Neural cell (in vitro differentiated cells): ENCODE data around the gene HIVEP3. TPM values are rescaled to one million over a fixed set of nuclear protein-coding genes. Genes with fewer than 3 reads are reported as not detected.

ENCODE experiments used
- H2AFZ ChIP-seq: fragments of 200-600, 300-800 bp; sonication (generic), shearing (Covaris generic); 2 replicates; pipeline ENCODE4 v1.6.0; 2014; ENCODE audit warnings: low read depth, mild to moderate bottlenecking, antibody characterized with exemption, low read length, moderate library complexity
- H3F3A ChIP-seq: fragments of 200-600 bp; shearing (Covaris generic); 2 replicates; pipeline ENCODE4 v1.6.1; 2016; ENCODE audit warnings: mild to moderate bottlenecking, moderate library complexity, mixed read lengths, antibody characterized with exemption, low read length; ENCODE audit not compliant: insufficient read depth, poor library complexity, severe bottlenecking
- H3K27ac ChIP-seq: fragments of 200-600, 300-800 bp; sonication (generic), shearing (Covaris generic); 2 replicates; pipeline ENCODE4 v1.5.1; 2014; ENCODE audit warnings: mild to moderate bottlenecking, low read length, moderate library complexity
- H3K27me3 ChIP-seq: fragments of 300-800, 200-600 bp; sonication (generic), shearing (Covaris generic); 2 replicates; pipeline ENCODE4 v1.6.0; 2014; ENCODE audit warnings: mild to moderate bottlenecking, low read depth, low read length, moderate library complexity; ENCODE audit not compliant: insufficient read depth
- H3K36me3 ChIP-seq: fragments of 300-800, 200-600 bp; sonication (generic), shearing (Covaris generic); 2 replicates; pipeline ENCODE4 v1.5.1; 2014; ENCODE audit warnings: mild to moderate bottlenecking, antibody characterized with exemption, low read length, moderate library complexity; ENCODE audit not compliant: insufficient read depth
- H3K4me2 ChIP-seq: fragments of 300-800, 200-600 bp; sonication (generic), shearing (Covaris generic); 2 replicates; pipeline ENCODE4 v1.6.0; 2014; ENCODE audit warnings: mild to moderate bottlenecking, low read length
- H3K4me3 ChIP-seq: fragments of 300-800, 200-600 bp; sonication (generic), shearing (Covaris generic); 2 replicates; pipeline ENCODE4 v1.5.1; 2014; ENCODE audit warnings: mild to moderate bottlenecking, low read length, moderate library complexity
- H3K79me2 ChIP-seq: fragments of 200-600 bp; shearing (Covaris generic); replicated peaks from 2 replicates; pipeline ENCODE4 v1.6.0; 2014; ENCODE audit warnings: mild to moderate bottlenecking, low read length, moderate library complexity; ENCODE audit not compliant: insufficient read depth
- H3K9ac ChIP-seq: fragments of 300-800, 200-600 bp; sonication (generic), shearing (Covaris generic); 2 replicates; pipeline ENCODE4 v1.6.1; 2016; ENCODE audit warnings: mild to moderate bottlenecking, low read length, mixed read lengths
- H3K9me2 ChIP-seq: fragments of 200-600 bp; shearing (Covaris generic); 2 replicates; pipeline ENCODE4 v1.6.1; 2016; ENCODE audit warnings: mild to moderate bottlenecking, low read length, mixed read lengths; ENCODE audit not compliant: insufficient read depth
- H3K9me3 ChIP-seq: fragments of 200-600, 300-800 bp; sonication (generic), shearing (Covaris generic); 2 replicates; pipeline ENCODE4 v1.6.1; 2016; ENCODE audit warnings: mild to moderate bottlenecking, mixed run types, low read length, moderate library complexity, mixed read lengths
- H4K20me1 ChIP-seq: fragments of 200-600 bp; shearing (Covaris generic); 2 replicates; pipeline ENCODE4 v1.6.1; 2016; ENCODE audit warnings: mild to moderate bottlenecking, mixed run types; ENCODE audit not compliant: insufficient read depth
- EP300 ChIP-seq: fragments of 450-650 bp; conservative IDR thresholded peaks from 2 replicates; pipeline ENCODE4 v1.6.1; 2014; ENCODE audit warnings: antibody characterized with exemption, mild to moderate bottlenecking, moderate library complexity; ENCODE audit not compliant: poor library complexity, severe bottlenecking
- EZH2 ChIP-seq: fragments of 200-600, 300-800 bp; shearing (Covaris generic), sonication (generic); IDR thresholded peaks from 2 replicates; pipeline ENCODE4 v1.6.1; 2014; ENCODE audit warnings: antibody characterized with exemption, low read length, borderline replicate concordance, mild to moderate bottlenecking; ENCODE audit not compliant: insufficient read depth, poor library complexity, severe bottlenecking
- MXI1 ChIP-seq: fragments of 450-650 bp; conservative IDR thresholded peaks from 2 replicates; pipeline ENCODE4 v1.6.1; 2014; ENCODE audit warnings: antibody characterized with exemption, mild to moderate bottlenecking; ENCODE audit not compliant: poor library complexity, severe bottlenecking
- POLR2AphosphoS5 ChIP-seq: IDR thresholded peaks from 2 replicates; pipeline ENCODE4 v1.6.1; 2012
- RAD21 ChIP-seq: fragments of 450-650 bp; conservative IDR thresholded peaks from 2 replicates; pipeline ENCODE4 v1.6.1; 2014; ENCODE audit warnings: antibody characterized with exemption, mild to moderate bottlenecking, moderate library complexity
- SMC3 ChIP-seq: fragments of 450-650 bp; conservative IDR thresholded peaks from 2 replicates; pipeline ENCODE4 v1.6.1; 2014; ENCODE audit warnings: antibody characterized with exemption, mild to moderate bottlenecking, moderate library complexity; ENCODE audit not compliant: poor library complexity
- TAF1 ChIP-seq: IDR thresholded peaks from 2 replicates; pipeline ENCODE4 v1.6.1; 2012; ENCODE audit warnings: low read depth
- polyA plus RNA-seq: library from polyadenylated mRNA; depleted of rRNA; stranded (reverse); fragments of >200 nt; gene quantifications from 2 replicates; pipeline ENCODE4 v1.2.3, GENCODE V29; 2014
- TF ChIP-seq, protein P1 (sequence below): fragments of 450-650 bp; IDR thresholded peaks from 2 replicates; pipeline ENCODE4 v1.5.1; 2014; ENCODE audit warnings: antibody characterized with exemption, mild to moderate bottlenecking, moderate library complexity; ENCODE audit not compliant: poor library complexity, severe bottlenecking
- TF ChIP-seq, protein P2 (sequence below): IDR thresholded peaks from 2 replicates; pipeline ENCODE4 v1.6.1; 2012; ENCODE audit warnings: borderline replicate concordance

HIVEP3 gene
- polyA plus RNA-seq, 1 donor from 2014 or later = 2.6 TPM

DNA sequence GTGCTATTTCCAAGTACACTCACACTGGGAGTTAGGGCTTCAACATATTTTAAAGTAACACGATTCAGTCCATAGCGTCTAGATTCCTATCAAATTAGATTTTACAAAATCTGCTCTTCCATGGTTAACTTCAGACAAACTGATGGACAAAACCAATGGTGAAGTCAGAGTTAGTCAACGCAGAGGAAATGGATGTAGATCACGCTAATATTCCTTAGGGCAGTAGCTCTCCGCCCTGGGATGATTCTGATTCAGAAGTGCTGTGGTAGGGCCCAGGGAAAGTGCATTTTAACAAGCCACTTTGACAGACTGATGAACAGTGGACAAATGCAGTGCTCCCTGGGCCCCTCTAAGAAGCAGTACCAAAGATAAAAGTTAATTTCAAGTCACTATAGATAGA lies 83.2 kb downstream of the HIVEP3 start:
- Histone ChIP-seq H4K20me1 (no peaks in the 10 kb centered on the region), H3K4me2 (no peak overlapping the region), H3K9ac (no peak overlapping the region), H3K9me3 (no peaks in the 10 kb centered on the region), H2AFZ (no peak overlapping the region), H3K27me3 (no peaks in the 10 kb centered on the region), H3K9me2 (no peaks in the 10 kb centered on the region), H3K36me3 (no peaks in the 10 kb centered on the region), H3K27ac (no peak overlapping the region), H3K79me2 (no peaks in the 10 kb centered on the region), H3F3A (no peaks in the 10 kb centered on the region), H3K4me3 (no peak overlapping the region)
- no peak for TF ChIP-seq EP300
- TF ChIP-seq RAD21 = no peak

DNA sequence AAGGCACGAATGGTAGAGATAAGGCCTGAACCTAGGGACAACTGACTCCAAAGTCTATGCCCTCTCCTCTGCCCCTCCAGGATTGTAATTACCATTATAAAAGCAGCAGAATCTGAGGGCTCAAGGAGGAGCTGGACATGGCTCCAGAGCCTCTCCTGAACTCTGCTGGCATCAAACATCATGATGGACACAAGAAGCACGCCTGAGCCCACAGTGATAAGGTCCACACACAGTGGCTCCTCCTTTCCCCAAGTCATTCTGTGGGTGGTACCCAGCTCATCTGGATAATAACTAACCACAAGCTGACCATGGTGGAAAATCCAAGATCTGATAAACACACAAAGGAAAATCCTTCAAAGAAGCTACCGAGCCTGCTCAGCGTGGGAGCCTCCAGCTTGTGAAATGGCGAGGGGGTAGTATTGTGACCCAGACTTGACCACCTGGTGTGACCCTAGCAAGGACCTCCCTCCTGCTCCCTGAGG lies 85.2 kb downstream of the HIVEP3 start:
- no peaks in the 10 kb centered on the region for H4K20me1 ChIP-seq
- no peak overlapping the region for H3K27ac ChIP-seq
- no peak overlapping the region for H3K9ac ChIP-seq
- H3K36me3 ChIP-seq = no peaks in the 10 kb centered on the region
- no peaks in the 10 kb centered on the region for H3K27me3 ChIP-seq
- H3K4me3 ChIP-seq = no peak overlapping the region
- no peaks in the 10 kb centered on the region for H3K9me3 ChIP-seq
- H3K4me2 ChIP-seq = no peak overlapping the region
- TF ChIP-seq RAD21 (no peak), SMC3 (no peak), EZH2 (no peak), MXI1 (no peak), POLR2AphosphoS5 (no peak), EP300 (no peak), TAF1 (no peak)
- TF ChIP-seq, protein P1, sequence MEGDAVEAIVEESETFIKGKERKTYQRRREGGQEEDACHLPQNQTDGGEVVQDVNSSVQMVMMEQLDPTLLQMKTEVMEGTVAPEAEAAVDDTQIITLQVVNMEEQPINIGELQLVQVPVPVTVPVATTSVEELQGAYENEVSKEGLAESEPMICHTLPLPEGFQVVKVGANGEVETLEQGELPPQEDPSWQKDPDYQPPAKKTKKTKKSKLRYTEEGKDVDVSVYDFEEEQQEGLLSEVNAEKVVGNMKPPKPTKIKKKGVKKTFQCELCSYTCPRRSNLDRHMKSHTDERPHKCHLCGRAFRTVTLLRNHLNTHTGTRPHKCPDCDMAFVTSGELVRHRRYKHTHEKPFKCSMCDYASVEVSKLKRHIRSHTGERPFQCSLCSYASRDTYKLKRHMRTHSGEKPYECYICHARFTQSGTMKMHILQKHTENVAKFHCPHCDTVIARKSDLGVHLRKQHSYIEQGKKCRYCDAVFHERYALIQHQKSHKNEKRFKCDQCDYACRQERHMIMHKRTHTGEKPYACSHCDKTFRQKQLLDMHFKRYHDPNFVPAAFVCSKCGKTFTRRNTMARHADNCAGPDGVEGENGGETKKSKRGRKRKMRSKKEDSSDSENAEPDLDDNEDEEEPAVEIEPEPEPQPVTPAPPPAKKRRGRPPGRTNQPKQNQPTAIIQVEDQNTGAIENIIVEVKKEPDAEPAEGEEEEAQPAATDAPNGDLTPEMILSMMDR = no peak
- TF ChIP-seq, protein P2, sequence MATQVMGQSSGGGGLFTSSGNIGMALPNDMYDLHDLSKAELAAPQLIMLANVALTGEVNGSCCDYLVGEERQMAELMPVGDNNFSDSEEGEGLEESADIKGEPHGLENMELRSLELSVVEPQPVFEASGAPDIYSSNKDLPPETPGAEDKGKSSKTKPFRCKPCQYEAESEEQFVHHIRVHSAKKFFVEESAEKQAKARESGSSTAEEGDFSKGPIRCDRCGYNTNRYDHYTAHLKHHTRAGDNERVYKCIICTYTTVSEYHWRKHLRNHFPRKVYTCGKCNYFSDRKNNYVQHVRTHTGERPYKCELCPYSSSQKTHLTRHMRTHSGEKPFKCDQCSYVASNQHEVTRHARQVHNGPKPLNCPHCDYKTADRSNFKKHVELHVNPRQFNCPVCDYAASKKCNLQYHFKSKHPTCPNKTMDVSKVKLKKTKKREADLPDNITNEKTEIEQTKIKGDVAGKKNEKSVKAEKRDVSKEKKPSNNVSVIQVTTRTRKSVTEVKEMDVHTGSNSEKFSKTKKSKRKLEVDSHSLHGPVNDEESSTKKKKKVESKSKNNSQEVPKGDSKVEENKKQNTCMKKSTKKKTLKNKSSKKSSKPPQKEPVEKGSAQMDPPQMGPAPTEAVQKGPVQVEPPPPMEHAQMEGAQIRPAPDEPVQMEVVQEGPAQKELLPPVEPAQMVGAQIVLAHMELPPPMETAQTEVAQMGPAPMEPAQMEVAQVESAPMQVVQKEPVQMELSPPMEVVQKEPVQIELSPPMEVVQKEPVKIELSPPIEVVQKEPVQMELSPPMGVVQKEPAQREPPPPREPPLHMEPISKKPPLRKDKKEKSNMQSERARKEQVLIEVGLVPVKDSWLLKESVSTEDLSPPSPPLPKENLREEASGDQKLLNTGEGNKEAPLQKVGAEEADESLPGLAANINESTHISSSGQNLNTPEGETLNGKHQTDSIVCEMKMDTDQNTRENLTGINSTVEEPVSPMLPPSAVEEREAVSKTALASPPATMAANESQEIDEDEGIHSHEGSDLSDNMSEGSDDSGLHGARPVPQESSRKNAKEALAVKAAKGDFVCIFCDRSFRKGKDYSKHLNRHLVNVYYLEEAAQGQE = no peak
- no peaks in the 10 kb centered on the region for H3F3A ChIP-seq
- H3K79me2 ChIP-seq = no peaks in the 10 kb centered on the region
- H2AFZ ChIP-seq = no peak overlapping the region
- H3K9me2 ChIP-seq = no peaks in the 10 kb centered on the region

DNA sequence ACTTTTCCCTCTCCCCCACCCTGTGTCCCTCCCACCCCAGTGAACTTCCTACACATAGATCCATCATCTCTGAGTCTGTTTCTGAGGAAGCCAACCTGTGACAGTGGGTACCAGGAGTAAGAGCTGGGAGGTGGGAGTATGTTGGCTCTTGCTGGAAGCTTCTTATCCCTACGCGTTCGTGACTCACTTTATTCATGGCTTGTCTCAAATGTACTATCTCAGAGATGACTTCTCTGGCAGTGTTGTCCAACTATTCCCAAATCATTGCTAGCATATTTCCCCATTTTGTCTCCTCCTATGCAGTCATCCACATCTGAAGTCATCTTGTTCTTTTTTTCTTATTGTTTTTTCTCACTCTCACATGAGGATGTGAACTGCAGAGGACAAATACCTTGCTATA lies 88.0 kb downstream of the HIVEP3 start:
- H4K20me1 ChIP-seq = no peaks in the 10 kb centered on the region
- no peak overlapping the region for H3K4me3 ChIP-seq
- no peaks in the 10 kb centered on the region for H3K9me3 ChIP-seq
- H3K27me3 ChIP-seq = no peaks in the 10 kb centered on the region
- no peak overlapping the region for H3K9ac ChIP-seq
- no peaks in the 10 kb centered on the region for H3K9me2 ChIP-seq
- no peaks in the 10 kb centered on the region for H3K36me3 ChIP-seq
- no peaks in the 10 kb centered on the region for H3K79me2 ChIP-seq
- no peak for TF ChIP-seq RAD21
- no peak for TF ChIP-seq SMC3
- TF ChIP-seq MXI1 = no peak
- TF ChIP-seq TAF1 = no peak
- TF ChIP-seq POLR2AphosphoS5 = no peak
- TF ChIP-seq, protein P1 = no peak
- TF ChIP-seq EZH2 = no peak
- TF ChIP-seq EP300 = no peak
- TF ChIP-seq, protein P2 = no peak
- no peak overlapping the region for H3K4me2 ChIP-seq
- H2AFZ ChIP-seq = no peak overlapping the region
- H3K27ac ChIP-seq = no peak overlapping the region
- H3F3A ChIP-seq = no peaks in the 10 kb centered on the region
